Keratinocyte (primary cell): Measurements from ENCODE around the gene HES3. TPM values are rescaled to one million over a fixed set of nuclear protein-coding genes. Genes with fewer than 3 reads are reported as not detected.

Experiments used
- DNase-seq: peaks from one replicate; pipeline ENCODE4 v3.0.0-alpha.2; 2011; ENCODE audit warnings: low read depth, missing footprints, low spot score
- FAIRE-seq: peaks from 2 replicates; lab custom pipeline; 2011; peaks lifted over from hg19 to GRCh38; lab: Jason Lieb, UNC
- H2AFZ ChIP-seq: 2 replicates; pipeline ENCODE4 v1.6.0; 2012; ENCODE audit warnings: low read length, control low read depth, inconsistent platforms; ENCODE audit not compliant: control insufficient read depth
- H3K27ac ChIP-seq: 2 replicates; pipeline ENCODE4 v1.5.1; 2011; ENCODE audit warnings: low read length; ENCODE audit not compliant: control insufficient read depth, insufficient read depth
- H3K27me3 ChIP-seq: 3 replicates; pipeline ENCODE4 v1.6.0; 2011; ENCODE audit warnings: low read length; ENCODE audit not compliant: control insufficient read depth, insufficient read depth; ENCODE audit errors: extremely low read depth
- H3K36me3 ChIP-seq, 2 experiments: 2 replicates in 1 of 2; 3 replicates in 1 of 2; pipeline ENCODE4 v1.5.1; 2011; ENCODE audit warnings: low read length in 2 of 2, mild to moderate bottlenecking in 1 of 2; ENCODE audit not compliant: control insufficient read depth in 2 of 2, insufficient read depth in 2 of 2; ENCODE audit errors: extremely low read depth in 1 of 2
- H3K4me1 ChIP-seq: 3 replicates; pipeline ENCODE4 v1.5.1; 2011; ENCODE audit warnings: low read length; ENCODE audit not compliant: control insufficient read depth, insufficient read depth; ENCODE audit errors: extremely low read depth
- H3K4me2 ChIP-seq: 3 replicates; pipeline ENCODE4 v1.6.0; 2011; ENCODE audit warnings: low read depth, low read length; ENCODE audit not compliant: control insufficient read depth, insufficient read depth; ENCODE audit errors: extremely low read depth
- H3K4me3 ChIP-seq, 3 experiments: fragments of 200-600 bp in 1 of 3; sonication (generic) in 1 of 3; 2 replicates in 2 of 3; 3 replicates in 1 of 3; pipeline ENCODE4 v1.5.1; 2011 to 2016; ENCODE audit warnings: low read length in 3 of 3, mild to moderate bottlenecking in 3 of 3, control low read depth in 2 of 3, inconsistent platforms in 1 of 3, low read depth in 1 of 3, mixed read lengths in 1 of 3, mixed run types in 1 of 3, moderate library complexity in 1 of 3; ENCODE audit not compliant: control insufficient read depth in 2 of 3, insufficient read depth in 2 of 3; ENCODE audit errors: extremely low read depth in 1 of 3
- H3K79me2 ChIP-seq: 2 replicates; pipeline ENCODE4 v1.6.0; 2012; ENCODE audit warnings: low read length; ENCODE audit not compliant: control insufficient read depth, insufficient read depth
- H3K9ac ChIP-seq: 3 replicates; pipeline ENCODE4 v1.6.0; 2011; ENCODE audit warnings: low read length; ENCODE audit not compliant: control insufficient read depth, insufficient read depth; ENCODE audit errors: extremely low read depth
- H3K9me1 ChIP-seq: 3 replicates; pipeline ENCODE4 v1.6.0; 2011; ENCODE audit warnings: low read length; ENCODE audit not compliant: control insufficient read depth, insufficient read depth; ENCODE audit errors: extremely low read depth
- H3K9me3 ChIP-seq: 2 replicates; pipeline ENCODE4 v1.5.1; 2012; ENCODE audit warnings: low read depth, low read length; ENCODE audit not compliant: control insufficient read depth
- H4K20me1 ChIP-seq: 3 replicates; pipeline ENCODE4 v1.6.0; 2011; ENCODE audit warnings: low read length; ENCODE audit not compliant: control insufficient read depth, insufficient read depth; ENCODE audit errors: extremely low read depth
- CTCF ChIP-seq, 3 experiments: IDR thresholded peaks in 1 of 3; conservative IDR thresholded peaks in 1 of 3; optimal IDR thresholded peaks in 1 of 3; 2 replicates in 2 of 3; 3 replicates in 1 of 3; pipeline versions ENCODE3 to v1.5.1; 2011; ENCODE audit warnings: low read length in 3 of 3, mild to moderate bottlenecking in 3 of 3, moderate library complexity in 2 of 3, control low read depth in 1 of 3, inconsistent platforms in 1 of 3; ENCODE audit not compliant: insufficient read depth in 2 of 3; ENCODE audit errors: extremely low read depth in 1 of 3
- EZH2 ChIP-seq: IDR thresholded peaks from one replicate; pipeline ENCODE4 v1.6.1; 2012; ENCODE audit warnings: inconsistent platforms, mild to moderate bottlenecking, low read length, moderate library complexity
- dilution Hi-C: fragments of 300-500 bp; cut with MboI; formaldehyde crosslinking; loops from one replicate; pipeline ENCODE4 v1.7.0; 2020; ENCODE audit warnings: low sequenced_read_pairs; ENCODE audit not compliant: extremely low pct_ligation_motif_present
- polyA plus RNA-seq, 5 experiments: library from polyadenylated mRNA; depleted of rRNA in 3 of 5; stranded (reverse) in 3 of 5; stranded (forward) in 1 of 5; unstranded in 1 of 5; fragments of >200 nt; gene quantifications; 1 replicate in 1 of 5; 2 replicates in 3 of 5; 3 replicates in 1 of 5; pipeline versions ENCODE4 v1.2.1 to v1.2.3, GENCODE V29; 2011 to 2012; ENCODE audit warnings: missing spikeins in 2 of 5, low read depth in 1 of 5, low replicate concordance in 1 of 5

HES3 gene
- polyA plus RNA-seq, 1 donor (not counting 4 experiments of a cell fraction or from before 2014, with no cell fraction given) = not detected

- H4K20me1 ChIP-seq = no peaks in the 10 kb centered on the region
- no peak overlapping the region for H3K4me3 ChIP-seq
- no peak for FAIRE-seq
- no peak overlapping the region for H3K27ac ChIP-seq
- H3K9ac ChIP-seq = no peak overlapping the region
- peaks cover 5 to 31% of the 10 kb centered on the region in 2 experiments for H3K36me3 ChIP-seq
- H3K9me3 ChIP-seq = no peaks in the 10 kb centered on the region
- H3K79me2 ChIP-seq = no peaks in the 10 kb centered on the region
- no peak for DNase-seq
- peaks cover 14% of the 10 kb centered on the region for H3K4me1 ChIP-seq
- dilution Hi-C loops = no loop called here
- no peaks in the 10 kb centered on the region for H3K9me1 ChIP-seq
- no peaks in the 10 kb centered on the region for H3K27me3 ChIP-seq
- TF ChIP-seq EZH2 (no peak), CTCF (optimal IDR thresholded peaks at IDR 0.05 in 1 of 3, IDR thresholded peaks at IDR 0.05 in 1 of 3, conservative IDR thresholded peaks at IDR 0.05 in 1 of 3; ENCODE audit: extremely low read depth in 1 of 3, insufficient read depth in 2 of 3, low read length in 3 of 3) (no peak)
- H3K4me2 ChIP-seq = no peak overlapping the region
- H2AFZ ChIP-seq = no peak overlapping the region
Observed at GRCh38 chr1:6274622-6275139, 30.7 kb downstream of the HES3 start.

- FAIRE-seq (no peak), DNase-seq (no peak)
- dilution Hi-C loops = no loop called here
- Histone ChIP-seq H3K27ac (no peak overlapping the region), H3K79me2 (no peaks in the 10 kb centered on the region), H3K4me3 (no peak overlapping the region), H3K4me1 (peaks cover 14% of the 10 kb centered on the region), H3K4me2 (no peak overlapping the region), H3K9me3 (no peaks in the 10 kb centered on the region), H3K27me3 (no peaks in the 10 kb centered on the region), H3K9me1 (no peaks in the 10 kb centered on the region), H3K36me3 (peaks cover 6 to 24% of the 10 kb centered on the region in 2 experiments), H3K9ac (no peak overlapping the region), H2AFZ (no peak overlapping the region), H4K20me1 (no peaks in the 10 kb centered on the region)
- TF ChIP-seq EZH2 = no peak
- no peak for TF ChIP-seq CTCF (optimal IDR thresholded peaks at IDR 0.05 in 1 of 3, IDR thresholded peaks at IDR 0.05 in 1 of 3, conservative IDR thresholded peaks at IDR 0.05 in 1 of 3; ENCODE audit: extremely low read depth in 1 of 3, insufficient read depth in 2 of 3, low read length in 3 of 3)
Observed at GRCh38 chr1:6275826-6276782, 32.1 kb downstream of the HES3 start.
